ENCODE measurements around the gene CACNA1S.

Gene CACNA1S

DNA sequence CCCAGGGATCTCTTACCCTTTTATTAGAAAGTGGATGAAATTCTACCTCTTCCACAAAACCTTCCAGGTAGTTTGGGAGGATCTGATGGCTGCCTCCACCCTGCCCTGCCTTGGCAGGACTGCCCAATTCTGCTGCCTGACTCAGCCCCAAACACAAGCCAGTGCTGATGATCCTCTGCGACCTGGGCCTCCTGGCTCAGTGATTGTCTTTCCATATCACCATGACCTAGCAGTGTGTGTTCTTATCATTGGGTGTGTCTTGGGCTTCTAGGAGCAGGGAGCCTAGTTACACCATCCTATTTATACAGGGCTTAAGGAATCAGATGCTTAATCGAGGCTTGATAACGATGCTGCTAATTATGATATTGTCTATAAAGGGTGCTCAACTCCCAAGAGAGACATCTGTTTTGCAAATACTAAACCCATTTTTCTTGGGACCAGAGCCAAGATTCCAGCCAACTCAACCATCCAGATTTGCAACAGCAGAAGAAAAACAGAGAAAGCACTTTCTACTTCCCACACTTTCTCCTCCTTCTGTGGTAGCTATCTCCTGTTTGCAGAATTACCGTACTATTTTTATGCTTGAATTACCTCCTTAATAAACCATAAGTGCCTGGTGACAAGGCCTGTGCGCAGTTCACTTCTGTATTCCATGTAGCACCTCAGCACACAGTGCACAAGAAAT, 52.2 kb downstream of the CACNA1S start:
- no peak for DNase-seq

DNA sequence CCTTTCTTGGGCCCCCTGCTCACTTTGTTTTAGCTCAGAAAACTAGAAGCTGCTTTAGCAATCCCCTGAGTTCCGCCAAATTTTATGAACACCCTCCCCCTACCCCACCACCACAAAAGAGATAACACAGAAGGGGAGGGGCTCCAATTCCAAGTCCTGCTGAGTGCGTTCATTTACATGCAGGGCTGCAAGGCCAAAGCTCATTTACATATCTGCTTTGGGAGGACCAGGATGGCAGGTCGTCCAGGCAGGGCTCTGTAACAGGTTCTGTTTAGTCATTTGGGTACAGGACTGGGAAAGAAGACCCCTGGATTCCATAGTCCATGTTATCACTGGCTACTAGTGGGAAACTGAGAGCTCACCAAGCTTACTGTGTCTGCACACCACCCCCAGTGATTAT, 52.8 kb downstream of the CACNA1S start:
- DNase-seq: no peak

DNA sequence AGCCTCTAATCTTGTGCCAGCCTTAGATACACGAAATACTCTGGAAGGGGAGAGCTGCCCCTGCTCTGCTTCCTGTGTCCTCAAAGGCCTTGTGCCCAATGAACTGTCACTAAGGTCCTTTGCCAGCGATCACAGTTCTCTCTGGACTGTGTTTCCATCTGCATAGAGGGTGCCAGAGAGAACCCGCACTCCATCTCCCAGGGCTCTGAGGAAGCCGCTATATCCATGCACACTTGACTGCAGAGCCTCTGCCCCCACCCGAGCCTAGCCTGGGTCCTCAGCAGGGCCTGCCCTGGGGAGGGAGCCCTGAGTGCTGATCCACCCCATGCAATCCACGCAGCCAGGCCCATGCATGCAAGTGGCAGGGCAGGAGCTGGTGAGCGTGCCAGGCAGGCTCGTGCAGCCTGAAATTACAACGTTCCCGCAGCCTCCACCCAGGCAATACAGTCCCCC, 58.1 kb downstream of the CACNA1S start:
- DNase-seq: no peak

DNA sequence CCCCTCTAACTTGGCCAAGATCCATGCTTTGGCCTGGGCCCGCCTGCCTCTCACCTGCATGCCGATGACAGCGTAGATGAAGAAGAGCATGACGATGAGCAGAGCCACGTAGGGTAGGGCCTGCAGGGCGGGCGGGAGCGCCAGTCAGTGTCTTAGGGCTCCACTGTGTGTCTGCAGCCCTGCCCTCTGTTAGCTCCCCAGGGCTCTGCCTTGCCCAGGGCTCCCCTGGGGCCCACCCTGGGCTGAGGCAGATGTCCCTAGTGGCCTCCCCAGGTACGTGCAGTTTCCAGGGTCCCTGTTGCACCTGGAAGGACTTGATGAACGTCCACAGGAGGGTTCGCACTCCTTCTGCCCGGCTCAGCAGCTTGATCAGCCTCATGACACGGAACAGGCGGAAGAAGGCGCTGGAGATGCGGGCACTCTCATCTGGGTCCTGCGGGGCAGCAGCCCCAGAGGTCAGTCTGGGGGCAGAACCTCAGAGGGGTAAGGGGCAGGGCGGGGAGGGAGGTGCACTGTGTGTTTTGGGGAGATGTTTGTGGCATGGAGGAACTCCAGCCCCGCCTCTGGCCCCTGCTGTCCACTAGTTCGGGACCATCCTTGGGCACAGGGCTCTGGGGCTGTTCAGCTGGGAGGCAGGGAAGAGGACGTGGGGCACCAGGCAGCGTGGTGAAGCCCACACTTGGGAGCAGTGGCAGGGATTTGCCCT, 58.9 kb downstream of the CACNA1S start:
- DNase-seq: no peak

DNA sequence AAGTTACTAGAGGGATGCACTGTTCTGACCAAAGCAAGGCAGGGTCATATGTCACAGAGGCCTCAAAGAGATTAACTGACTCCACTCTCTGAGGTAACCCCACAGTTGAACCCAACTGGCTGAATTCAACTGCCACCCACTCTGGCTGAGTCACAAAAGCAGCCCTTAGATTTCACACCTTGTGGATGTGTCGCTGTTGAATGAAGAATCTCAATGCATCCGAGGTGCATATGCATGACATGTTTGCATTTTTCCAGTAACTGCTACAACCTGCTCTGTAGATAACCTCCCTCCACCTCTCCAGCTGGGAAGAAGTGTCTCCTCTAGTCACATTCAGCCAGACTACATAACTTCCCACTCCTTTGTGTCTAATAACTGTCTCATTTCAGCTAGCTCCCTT, 60.8 kb downstream of the CACNA1S start:
- no peak for DNase-seq

DNA sequence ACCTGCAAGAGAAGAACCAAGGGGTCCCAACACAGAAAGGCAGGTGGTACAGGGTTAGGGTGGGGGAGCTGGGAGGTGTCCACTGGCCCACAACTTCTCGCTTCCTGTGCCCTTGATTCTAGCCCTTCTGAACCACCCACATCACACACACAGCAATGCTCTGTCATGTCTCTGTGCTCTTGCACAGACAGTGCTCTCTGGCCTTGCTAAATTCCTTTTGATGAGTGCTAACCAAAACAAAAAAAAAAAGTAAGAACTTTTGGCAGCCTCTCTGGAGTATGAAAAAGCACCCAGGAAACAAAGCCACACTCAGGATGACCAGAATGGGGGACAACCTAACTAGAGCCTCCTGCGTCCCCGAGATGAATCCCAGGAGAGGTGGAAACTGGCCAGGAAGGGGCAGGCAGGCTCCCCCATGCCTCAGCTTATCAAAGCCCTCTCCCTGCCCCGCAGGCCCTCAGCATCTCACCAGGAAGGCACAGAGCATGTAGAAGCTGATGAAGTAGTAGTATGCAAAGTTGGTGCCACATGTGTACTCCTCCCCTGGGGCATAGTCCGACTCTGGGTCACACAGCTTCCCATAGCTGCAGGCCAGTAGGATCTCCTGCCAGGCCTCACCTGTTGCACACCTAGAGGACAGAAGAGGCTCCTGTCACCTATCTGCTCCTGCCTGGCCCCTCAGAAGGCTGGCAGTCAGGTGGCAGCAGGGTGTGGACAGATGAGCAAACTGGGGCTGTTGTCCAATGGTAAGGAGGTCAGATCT, 61.5 kb downstream of the CACNA1S start:
- DNase-seq: no peak

DNA sequence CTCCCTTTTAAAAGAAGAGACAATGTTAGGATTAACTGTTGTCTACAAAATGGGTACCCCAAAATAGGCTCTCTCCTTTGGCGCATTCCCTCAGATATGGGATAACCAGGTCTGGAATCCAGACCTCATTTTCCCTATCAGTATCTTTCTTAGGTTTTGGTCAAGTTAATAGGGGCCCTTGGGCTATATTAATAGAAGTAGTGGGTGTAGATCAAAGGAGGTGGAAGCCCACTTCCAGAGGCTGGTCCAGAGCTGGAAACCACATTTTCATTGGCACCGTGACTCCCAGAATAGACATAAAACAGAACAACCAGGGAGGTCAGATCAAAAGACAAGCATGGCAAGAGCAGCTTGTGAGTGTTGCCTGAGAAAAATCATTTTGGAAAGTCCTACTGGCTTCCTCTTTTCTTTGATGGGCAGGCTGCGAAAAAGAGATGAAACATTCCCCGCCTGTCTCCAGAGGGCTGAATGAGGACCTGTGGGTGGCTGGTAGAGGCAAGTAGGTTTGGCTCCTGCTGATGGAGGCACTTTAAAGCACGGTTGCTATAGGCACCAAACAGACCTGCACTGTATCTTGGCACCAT, 62.9 kb downstream of the CACNA1S start:
- DNase-seq: no peak

DNA sequence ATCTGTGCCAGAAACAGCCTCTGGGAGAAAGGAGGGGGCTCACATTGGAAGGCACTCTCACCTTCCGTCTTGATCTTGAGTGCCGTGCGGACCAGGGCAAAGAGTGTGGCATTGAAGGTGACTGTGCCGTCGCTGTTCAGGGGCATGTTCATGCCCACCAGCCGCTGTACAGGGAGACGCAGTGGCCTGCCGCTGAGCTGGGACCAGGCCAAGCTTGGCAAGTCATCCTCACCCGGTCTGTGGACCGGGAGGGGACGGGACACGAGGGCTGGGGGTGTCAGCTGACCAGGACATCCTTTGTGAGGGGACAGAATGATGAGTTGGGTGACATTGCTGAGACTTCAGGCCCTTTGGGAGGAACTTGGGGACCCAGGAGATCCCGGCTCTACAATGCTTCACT, 63.7 kb downstream of the CACNA1S start:
- DNase-seq: no peak

DNA sequence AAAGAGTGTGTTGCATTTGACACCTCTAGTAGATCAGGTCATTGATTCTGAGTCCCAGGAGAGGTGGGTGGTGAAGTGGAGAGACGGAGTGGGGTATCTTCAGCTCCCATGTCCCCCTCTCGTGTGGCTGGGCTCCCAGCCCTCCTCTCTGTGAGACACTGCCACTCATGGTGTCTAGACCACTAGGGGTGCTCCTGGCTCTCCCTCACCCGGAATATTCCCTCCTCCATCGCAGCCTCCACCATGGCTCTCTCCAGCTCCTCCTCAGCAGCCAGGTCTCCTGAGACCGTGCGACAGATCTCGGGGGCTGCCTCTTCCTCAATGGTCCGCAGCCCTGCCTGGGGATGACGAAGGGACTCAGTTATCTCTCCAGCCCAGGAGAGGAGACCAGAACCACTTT, 68.1 kb downstream of the CACNA1S start:
- no peak for DNase-seq

DNA sequence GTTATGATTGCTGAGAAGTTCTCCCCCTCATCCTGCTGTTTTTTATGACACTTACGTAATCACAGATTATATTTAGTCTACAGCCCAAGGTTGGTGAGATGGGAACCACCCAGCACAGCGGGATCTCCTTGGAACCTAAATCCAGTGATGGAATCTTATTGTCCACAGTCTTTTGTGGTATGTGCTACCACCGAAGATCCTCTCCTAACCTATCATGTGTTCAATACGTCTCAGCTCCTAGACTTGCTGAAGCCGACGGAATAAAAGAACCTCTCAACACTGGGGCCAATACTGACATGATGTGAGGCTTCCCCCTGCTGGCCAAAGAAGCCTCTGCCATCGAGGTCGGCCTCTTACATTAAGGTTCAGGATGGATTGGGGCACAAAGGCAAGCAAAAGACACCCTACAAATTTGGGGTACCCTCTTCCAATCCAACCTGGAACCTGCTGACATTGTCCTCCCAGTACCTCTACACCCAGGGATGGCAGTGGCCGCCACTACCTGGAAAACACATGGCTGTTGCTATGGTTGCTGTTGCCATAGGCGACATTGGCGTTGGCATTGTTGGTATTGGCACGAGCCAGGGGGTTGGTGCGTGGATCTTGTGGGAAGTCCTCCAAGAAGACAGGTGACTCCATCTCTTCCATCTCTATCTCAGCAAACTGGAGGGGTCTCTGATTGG, 69.3 kb downstream of the CACNA1S start:
- DNase-seq: peak; percentile 12 to 18

DNA sequence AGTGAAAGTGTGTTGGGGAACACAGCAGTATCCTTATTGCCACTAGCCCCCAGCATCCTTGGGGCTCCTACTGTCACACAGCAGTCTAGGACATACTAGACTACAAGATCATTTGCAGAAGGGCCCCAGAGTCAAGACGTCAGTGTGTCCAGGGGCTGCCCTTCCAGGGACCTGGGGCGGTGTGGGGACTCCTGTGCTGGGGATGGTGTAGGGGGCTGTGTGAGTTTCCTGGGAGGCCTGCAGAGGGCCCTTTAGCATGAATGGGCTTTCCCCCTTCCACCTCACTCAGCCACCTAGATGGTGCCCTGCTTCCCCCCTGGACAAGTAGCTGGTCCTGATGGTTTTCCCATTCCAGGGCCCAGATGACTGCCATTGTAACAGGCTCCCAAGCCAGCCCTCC, 71.2 kb downstream of the CACNA1S start:
- no peak for DNase-seq

DNA sequence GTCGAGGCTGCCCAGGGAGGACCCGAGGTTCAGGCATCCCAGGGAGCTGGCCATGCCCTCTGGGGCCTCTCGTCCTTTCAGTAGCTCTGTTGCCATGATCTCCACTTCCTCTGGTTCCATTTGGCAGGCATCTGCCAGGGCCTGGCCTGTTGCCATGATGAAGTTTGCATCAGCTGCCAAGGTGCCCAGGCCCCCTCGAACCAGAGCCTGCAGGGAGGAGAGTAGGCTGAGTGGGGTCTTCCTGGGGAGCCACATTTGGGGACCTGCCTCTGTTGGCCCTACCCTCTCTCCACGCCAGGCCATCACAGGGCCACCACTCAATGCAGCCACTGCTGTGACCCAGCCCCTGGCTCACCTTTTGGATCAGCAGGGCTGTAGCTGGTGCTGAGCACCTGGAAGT, 72.3 kb downstream of the CACNA1S start:
- DNase-seq: no peak

DNA sequence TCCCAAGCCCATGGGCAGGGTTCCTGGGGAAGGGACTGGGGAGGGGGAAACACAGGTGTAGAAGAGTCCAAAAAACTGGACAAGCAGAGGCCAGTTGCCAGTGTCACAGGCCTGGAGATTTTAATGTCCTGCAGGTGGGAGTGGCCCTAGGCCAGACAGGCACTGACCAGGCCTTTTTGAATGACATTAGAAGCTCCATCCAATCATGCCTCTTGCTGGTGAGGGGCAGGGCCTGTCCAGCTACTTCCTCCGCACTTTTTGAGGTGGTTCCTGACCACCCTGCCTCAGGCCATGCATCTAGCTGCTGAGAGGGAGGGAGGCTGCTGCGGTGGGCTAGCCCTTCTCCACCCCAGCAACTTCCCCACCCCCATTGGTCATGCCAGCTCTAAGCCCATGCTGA, 72.8 kb downstream of the CACNA1S start:
- DNase-seq: no peak

DNA sequence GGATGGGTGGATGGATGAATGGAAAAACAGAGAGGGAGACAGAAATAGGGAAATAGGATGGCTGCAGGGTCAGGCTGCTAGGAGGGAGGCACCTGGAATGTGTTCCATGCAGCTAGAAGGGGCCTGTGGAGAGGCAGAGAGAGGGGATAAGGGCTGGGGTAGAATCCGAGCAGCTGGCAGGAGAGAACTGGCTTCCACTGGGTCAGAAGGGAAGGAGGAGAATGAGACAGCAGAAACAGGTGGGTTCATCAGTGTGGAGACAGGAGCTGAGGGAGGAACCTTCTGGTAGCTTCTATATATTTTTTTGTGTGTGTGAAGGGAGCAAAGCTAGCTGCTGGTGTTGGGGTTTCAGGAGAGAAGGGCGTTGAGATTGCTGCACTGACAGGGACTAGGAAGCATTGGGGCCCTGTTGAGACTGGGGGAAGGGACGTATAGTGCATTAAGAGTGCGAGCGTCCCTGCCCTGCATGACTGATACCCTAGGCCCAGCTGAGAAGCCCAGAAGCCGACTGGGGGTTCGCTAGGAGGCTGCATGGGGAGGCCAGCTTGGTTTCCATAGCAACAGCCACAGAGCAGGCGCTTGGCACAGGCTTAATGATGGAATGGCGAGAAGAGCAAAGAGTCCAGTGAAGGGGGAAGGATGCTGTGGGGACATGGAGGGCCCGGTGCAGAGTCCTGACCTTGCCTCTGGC, 73.9 kb downstream of the CACNA1S start:
- DNase-seq: no peak

DNA sequence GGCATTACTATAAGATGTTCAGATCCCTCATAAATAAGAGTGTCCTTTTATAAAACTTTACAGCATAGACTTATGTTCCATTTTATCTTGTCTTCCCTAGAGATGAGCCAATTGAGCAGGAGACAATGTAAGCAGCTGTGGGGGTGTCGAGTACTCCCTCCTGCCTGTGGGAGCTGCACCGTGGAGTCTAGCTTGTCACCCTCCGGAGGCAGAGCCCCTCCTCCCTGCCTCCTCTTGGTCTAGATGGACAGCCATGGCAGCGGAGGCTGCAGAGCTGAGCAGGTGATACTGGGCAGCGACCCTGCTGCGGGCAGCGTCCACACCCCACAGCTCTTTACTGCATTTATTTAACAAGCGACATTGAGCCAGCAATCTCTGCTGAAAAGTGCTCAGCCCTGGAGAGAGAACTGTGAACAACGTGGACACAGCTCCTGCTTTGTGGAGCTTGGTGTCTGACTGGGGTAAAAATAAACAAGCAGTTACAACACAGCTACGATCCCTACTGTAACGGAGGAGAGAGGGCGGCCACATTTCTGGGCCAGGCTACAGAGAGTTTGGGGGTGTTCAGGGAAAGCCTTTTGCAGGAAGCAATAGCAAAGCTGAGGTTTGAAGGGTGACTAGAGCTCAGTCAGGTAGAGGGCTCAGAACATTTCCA, 75.9 kb downstream of the CACNA1S start:
- no peak for DNase-seq

DNA sequence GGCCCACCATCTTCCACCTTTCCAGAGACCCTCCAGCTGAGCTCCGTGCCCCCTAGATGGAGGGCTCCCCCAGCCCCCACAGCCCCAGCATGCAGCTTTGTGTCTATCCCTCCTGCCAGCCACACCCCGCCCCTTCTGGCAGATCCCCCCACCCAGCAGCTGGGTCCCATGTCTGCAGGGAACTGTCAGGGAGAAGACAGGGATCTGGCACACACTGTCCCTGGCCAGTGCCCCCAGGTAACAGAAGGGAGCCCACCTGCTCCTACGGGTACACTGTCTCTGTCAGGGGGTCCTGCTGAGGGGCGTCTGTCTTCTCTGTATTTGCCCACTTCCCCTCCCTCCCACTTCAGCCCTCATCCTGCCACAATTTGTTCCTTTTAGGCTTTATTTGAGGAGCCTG, 77.6 kb downstream of the CACNA1S start:
- no peak for DNase-seq

DNA sequence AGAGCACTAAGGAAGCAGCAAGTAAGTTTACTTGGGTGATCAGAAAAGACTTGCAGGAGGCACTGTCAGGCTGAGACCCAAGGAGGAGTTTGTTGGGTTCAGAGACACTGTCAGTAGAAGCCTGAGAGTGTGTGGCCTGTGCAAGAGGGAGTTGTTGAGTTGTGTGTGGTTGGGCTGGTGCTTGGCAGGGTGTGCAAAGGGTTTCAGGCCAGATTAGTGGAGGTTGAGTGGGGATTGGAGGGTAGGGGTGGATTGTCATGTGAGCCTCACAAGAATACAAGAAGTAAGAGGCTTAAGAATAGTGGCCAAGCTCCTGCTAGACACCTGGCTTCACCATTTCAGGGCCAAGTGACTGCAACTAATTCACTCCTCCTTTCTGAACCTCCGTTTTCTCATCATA, 79.8 kb downstream of the CACNA1S start:
- no peak for DNase-seq

DNA sequence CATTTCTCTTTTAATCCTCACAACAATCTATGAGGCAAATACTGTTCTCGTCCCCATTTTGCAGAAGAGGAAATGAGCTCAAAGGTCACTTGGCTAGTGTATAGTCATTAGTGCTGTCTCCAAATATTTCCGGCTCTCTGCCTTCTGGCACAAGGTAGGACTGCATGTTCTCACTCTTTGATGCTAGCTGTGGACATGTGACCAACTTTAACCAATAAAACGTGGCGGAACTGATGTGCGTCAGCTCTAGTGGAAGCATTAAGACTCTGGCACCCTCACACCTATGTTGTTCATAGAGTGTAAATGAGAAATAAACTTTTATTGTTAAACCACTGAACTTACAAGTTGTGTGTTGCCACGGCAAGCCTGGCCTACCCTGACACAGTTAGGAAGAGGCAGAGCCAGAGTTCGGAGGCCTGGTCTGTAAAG, 83.8 kb downstream of the CACNA1S start:
- DNase-seq: no peak

DNA sequence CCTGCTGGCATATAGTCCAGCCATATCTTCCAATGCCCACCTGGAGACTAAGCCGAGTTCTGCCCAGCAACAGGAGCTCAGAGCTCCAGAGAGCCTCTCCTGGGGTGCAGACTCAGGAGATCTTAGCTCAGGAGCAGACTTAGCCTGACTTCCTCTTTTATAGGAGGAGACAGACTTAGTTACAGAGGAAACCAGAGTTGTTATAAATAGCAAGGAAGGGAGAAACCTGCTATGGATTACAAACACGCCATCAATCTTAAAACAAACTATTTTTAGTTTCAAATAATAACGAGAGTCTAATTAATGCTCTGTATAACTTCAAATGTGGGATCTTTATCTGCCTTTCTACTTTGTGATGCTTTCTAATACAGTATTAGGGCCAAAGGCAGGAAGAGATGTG, 85.4 kb downstream of the CACNA1S start:
- DNase-seq: no peak

DNA sequence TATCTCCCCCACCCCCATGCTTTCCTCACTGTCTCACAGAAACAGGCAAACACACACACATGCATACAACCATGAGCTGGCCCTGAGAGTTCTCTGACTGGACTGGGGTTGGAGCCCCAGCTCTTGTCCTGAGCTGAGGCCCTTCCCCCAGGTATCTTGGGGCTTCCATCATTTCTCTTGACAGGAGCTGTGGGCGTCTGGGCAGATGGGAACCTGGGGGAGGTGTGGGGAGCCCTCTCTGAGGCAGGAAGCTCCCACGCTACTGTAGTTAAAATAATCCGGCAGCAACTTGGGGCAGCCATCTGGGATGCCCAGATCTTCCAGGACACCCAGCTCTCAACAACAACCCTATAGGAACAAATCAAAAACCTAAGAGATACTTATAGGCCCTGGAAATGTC, 86.0 kb downstream of the CACNA1S start:
- no peak for DNase-seq

DNA sequence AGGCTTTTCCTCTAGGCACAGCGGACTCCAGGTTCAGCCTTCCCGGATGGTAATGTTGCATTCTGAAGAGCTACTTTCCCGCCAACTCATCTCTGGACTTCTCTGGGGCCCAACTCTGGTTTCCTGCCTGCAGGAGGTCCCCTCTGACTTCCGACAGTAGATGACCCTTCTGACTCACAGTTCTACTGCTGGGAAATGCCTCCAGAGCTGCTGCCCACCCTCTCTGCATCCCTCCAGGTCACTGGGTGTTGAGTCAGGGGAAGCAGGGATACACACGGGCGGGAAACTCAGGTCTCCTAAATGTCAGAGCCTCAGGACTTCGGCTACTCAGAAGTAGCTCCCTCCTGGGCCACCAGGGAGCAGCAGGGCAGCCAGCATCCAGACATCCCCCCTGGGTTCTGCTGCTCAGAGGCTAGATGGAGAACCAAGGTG, 86.6 kb downstream of the CACNA1S start:
- no peak for DNase-seq

DNA sequence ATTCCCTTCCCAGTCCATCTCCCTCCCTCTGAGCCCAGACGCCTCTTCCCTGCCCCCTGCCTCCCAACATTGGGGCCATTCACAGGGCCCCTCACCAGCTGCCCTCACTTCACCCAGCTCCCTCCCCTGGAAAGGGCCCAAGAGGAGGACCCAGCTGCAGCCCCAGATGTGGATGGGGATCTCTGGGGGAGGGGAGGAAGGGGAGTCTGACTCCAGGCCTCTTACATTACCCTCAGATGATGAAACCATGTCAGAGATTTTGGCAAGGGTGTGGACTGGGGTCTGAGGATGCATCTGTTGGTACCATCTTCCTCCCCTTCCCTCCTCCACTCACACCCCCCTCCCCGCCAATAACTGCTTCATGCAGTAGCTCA, 87.6 kb downstream of the CACNA1S start:
- no peak for DNase-seq

All from NCI-H1930 (cell line).